Smooth muscle cell of the pulmonary artery (primary cell): ENCODE measurements around the gene MTRF1. TPM values are rescaled to one million over a fixed set of nuclear protein-coding genes. Genes with fewer than 3 reads are reported as not detected.

Experiments
- total RNA-seq: library from RNA; depleted of rRNA; stranded (reverse); fragments of >200 nt; gene quantifications from 2 replicates; pipeline ENCODE4 v1.2.3, GENCODE V29; 2014

MTRF1 gene, protein sequence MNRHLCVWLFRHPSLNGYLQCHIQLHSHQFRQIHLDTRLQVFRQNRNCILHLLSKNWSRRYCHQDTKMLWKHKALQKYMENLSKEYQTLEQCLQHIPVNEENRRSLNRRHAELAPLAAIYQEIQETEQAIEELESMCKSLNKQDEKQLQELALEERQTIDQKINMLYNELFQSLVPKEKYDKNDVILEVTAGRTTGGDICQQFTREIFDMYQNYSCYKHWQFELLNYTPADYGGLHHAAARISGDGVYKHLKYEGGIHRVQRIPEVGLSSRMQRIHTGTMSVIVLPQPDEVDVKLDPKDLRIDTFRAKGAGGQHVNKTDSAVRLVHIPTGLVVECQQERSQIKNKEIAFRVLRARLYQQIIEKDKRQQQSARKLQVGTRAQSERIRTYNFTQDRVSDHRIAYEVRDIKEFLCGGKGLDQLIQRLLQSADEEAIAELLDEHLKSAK
- 8.2 and 9.9 TPM in 2 replicates for total RNA-seq

GRCh38 chr13:41263261-41263971, at the start of gene MTRF1:
MTRF1 (minus strand) TSS chr13:41263576; CDS start chr13:41260907, 2,669 bp downstream.

DNA sequence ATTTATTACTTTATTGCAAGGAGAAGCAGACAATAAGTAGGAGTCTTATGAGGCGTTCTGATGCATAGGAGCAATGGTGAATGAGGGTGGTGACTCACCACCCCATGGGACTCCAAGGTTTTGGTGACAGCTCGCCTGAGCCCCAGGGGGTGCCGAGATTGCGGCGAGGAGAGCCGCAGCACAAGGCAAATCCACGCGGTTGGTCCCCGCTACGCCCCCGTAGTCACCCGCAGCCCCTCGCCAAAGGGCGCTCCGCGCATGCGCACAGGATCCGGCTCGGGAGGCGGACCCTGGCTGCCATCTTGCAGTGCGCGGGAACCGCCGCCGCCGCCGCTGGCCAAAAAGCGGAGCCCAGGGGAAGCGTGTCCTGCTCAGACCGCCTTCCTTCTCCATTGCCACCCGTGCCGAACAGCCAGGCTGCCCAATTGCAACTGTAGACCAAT, 47.6 kb upstream of the MTRF1 start, which contains the start of gene NAA16:
TSS of gene NAA16 (plus strand) at position 305 of the 443 bp plus-strand sequence. CDS start 262 bp downstream, outside the sequence.

GRCh38 chr13:41193919-41194824, 69.2 kb downstream of the MTRF1 start, which contains the start of gene KBTBD7:
KBTBD7 (minus strand) TSS chr13:41194569; CDS start chr13:41194257, 312 bp downstream.

Other genes starting within 250 kb of the MTRF1 start
- gene ELF1, start 244.3 kb downstream of the MTRF1 start, total RNA-seq, result 31.9 and 45.2 TPM in 2 replicates
- 5.8 and 6.7 TPM in 2 replicates for gene WBP4, start 202.1 kb downstream of the MTRF1 start, total RNA-seq
- 10.5 and 13.9 TPM in 2 replicates for gene KBTBD6, start 130.8 kb downstream of the MTRF1 start, total RNA-seq
- 7.8 and 10.6 TPM in 2 replicates for gene KBTBD7, start 69.0 kb downstream of the MTRF1 start, total RNA-seq
- gene NAA16, start 47.7 kb upstream of the MTRF1 start, total RNA-seq, result 7.2 and 7.5 TPM in 2 replicates
- gene RGCC, start 194.0 kb upstream of the MTRF1 start, total RNA-seq, result 0.78 and 2.6 TPM in 2 replicates